Osteocyte (in vitro differentiated cells): ENCODE data around the gene PRKCH. TPM values are rescaled to one million over a fixed set of nuclear protein-coding genes. Genes with fewer than 3 reads are reported as not detected.

Experiments
- DNase-seq: peaks from one replicate; pipeline ENCODE4 v3.0.0; 2021; ENCODE audit warnings: mixed read lengths; ENCODE audit not compliant: unreplicated experiment; ENCODE audit errors: extremely low spot score
- H3K27ac Mint-ChIP-seq: one replicate; pipeline ENCODE4 v1.8.0; 2021; ENCODE audit warnings: mild to moderate bottlenecking, mixed read lengths; ENCODE audit not compliant: unreplicated experiment
- H3K27me3 Mint-ChIP-seq: one replicate; pipeline ENCODE4 v1.8.0; 2021; ENCODE audit warnings: mixed read lengths; ENCODE audit not compliant: unreplicated experiment
- H3K36me3 Mint-ChIP-seq: one replicate; pipeline ENCODE4 v1.8.0; 2021; ENCODE audit warnings: mixed read lengths; ENCODE audit not compliant: unreplicated experiment
- H3K4me1 Mint-ChIP-seq: one replicate; pipeline ENCODE4 v1.8.0; 2021; ENCODE audit warnings: mixed read lengths; ENCODE audit not compliant: unreplicated experiment
- H3K4me3 Mint-ChIP-seq: one replicate; pipeline ENCODE4 v1.8.0; 2021; ENCODE audit warnings: mild to moderate bottlenecking, moderate library complexity, mixed read lengths; ENCODE audit not compliant: unreplicated experiment
- H3K9me3 Mint-ChIP-seq: one replicate; pipeline ENCODE4 v1.8.0; 2021; ENCODE audit warnings: mixed read lengths; ENCODE audit not compliant: unreplicated experiment
- total RNA-seq: library from RNA; stranded (reverse); gene quantifications from 2 replicates; pipeline ENCODE4 v1.2.1, GENCODE V29; 2021
- TF ChIP-seq, protein P1 (sequence below): fragments of 200-600 bp; sonication (generic); IDR thresholded peaks from 2 replicates; pipeline ENCODE4 v1.5.0; 2021; ENCODE audit warnings: antibody characterized with exemption, mild to moderate bottlenecking, moderate library complexity

Gene PRKCH
- total RNA-seq, 1 donor from 2014 or later = 10.6 TPM

GRCh38 chr14:61451491-61451890, 130.1 kb downstream of the PRKCH start:
- H3K27ac Mint-ChIP-seq = no peak overlapping the region
- TF ChIP-seq, protein P1, sequence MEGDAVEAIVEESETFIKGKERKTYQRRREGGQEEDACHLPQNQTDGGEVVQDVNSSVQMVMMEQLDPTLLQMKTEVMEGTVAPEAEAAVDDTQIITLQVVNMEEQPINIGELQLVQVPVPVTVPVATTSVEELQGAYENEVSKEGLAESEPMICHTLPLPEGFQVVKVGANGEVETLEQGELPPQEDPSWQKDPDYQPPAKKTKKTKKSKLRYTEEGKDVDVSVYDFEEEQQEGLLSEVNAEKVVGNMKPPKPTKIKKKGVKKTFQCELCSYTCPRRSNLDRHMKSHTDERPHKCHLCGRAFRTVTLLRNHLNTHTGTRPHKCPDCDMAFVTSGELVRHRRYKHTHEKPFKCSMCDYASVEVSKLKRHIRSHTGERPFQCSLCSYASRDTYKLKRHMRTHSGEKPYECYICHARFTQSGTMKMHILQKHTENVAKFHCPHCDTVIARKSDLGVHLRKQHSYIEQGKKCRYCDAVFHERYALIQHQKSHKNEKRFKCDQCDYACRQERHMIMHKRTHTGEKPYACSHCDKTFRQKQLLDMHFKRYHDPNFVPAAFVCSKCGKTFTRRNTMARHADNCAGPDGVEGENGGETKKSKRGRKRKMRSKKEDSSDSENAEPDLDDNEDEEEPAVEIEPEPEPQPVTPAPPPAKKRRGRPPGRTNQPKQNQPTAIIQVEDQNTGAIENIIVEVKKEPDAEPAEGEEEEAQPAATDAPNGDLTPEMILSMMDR = no peak
- H3K9me3 Mint-ChIP-seq = no peaks in the 10 kb centered on the region
- no peaks in the 10 kb centered on the region for H3K4me1 Mint-ChIP-seq
- DNase-seq = no peak
- H3K4me3 Mint-ChIP-seq = no peak overlapping the region
- peaks cover 2% of the 10 kb centered on the region for H3K27me3 Mint-ChIP-seq
- peaks cover 6% of the 10 kb centered on the region for H3K36me3 Mint-ChIP-seq

- H3K9me3 Mint-ChIP-seq = no peaks in the 10 kb centered on the region
- no peak overlapping the region for H3K27ac Mint-ChIP-seq
- TF ChIP-seq, protein P1 = no peak
- H3K4me3 Mint-ChIP-seq = no peak overlapping the region
- H3K4me1 Mint-ChIP-seq = peaks cover 2% of the 10 kb centered on the region
- peaks cover under 1% of the 10 kb centered on the region for H3K27me3 Mint-ChIP-seq
- DNase-seq = no peak
- H3K36me3 Mint-ChIP-seq = peaks cover 4% of the 10 kb centered on the region
These were observed 130.6 kb downstream of the PRKCH start for GRCh38 chr14:61451891-61452400.

DNA sequence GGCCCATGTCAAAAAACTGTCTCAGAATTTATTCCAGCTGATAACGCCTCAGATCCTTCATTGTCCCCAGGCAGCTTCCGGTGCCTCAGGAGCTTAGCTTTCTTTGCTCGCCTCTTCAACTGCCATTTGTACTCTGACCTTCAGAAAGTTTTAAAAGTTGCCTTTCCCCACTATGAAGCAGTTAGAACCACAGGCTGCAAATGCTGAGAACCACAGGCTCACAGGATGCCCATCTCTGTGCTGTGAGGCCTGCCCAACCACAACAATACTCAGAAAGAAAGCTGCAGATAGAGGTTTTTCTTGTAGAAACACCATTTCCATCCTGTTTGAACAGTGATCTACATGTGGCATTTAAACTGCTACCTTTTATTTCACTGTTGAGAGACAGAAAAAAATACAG, 131.1 kb downstream of the PRKCH start:
- H3K4me3 Mint-ChIP-seq = no peak overlapping the region
- no peak for DNase-seq
- no peaks in the 10 kb centered on the region for H3K9me3 Mint-ChIP-seq
- H3K4me1 Mint-ChIP-seq = peaks cover 2% of the 10 kb centered on the region
- H3K36me3 Mint-ChIP-seq = peaks cover 5% of the 10 kb centered on the region
- TF ChIP-seq, protein P1 = no peak
- H3K27me3 Mint-ChIP-seq = no peaks in the 10 kb centered on the region
- no peak overlapping the region for H3K27ac Mint-ChIP-seq

DNA sequence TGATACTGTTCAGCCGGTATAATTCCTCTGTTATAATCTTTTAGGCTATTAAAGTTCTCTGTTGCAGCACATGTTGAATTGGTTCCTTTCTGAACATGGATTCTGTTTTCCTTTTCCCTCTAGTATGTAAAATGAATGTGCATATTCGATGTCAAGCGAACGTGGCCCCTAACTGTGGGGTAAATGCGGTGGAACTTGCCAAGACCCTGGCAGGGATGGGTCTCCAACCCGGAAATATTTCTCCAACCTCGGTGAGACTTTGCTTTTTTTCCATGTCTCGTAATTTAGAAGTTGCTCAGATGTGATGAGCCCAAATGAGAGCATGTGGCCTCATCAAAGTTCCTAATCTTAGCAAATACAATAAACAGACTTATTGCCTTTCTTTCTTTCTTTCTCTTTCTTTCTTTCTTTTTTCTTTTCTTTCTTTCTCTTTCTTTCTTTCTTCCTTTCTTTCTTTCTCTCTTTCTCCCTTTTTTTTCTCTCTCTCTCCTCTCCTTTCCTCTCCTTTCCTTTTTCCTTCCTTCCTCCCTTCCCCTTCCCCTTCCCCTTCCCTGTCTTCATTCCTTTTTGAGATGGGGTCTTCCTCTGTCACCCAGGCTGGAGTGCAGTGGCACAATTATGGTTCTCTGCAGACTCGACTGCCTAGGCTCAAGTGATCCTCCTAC, 131.9 kb downstream of the PRKCH start:
- Mint-ChIP-seq H3K4me3 (no peak overlapping the region), H3K36me3 (peaks cover 6% of the 10 kb centered on the region), H3K4me1 (peaks cover 2% of the 10 kb centered on the region), H3K9me3 (no peaks in the 10 kb centered on the region), H3K27ac (no peak overlapping the region), H3K27me3 (no peaks in the 10 kb centered on the region)
- TF ChIP-seq, protein P1 = no peak
- no peak for DNase-seq

DNA sequence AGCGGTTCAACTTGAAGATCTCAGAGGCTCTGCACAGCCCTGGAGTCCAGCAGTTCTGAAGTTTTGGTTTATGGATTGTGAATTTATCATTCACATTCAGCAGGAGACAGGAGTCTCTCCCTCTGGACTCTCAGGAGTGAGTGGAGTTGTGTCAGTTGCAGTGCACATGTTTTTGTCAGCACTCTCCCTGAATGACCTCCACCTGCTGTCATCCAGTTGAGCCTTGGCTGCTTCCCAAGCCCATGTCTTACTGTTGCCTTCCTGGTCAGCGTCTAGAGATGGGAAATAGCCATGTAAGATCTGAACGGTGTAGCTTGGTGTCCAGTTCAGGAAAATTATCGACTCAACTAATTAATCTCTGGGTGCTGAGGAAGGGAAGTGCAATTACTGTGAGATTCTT, 133.2 kb downstream of the PRKCH start:
- TF ChIP-seq, protein P1 = no peak
- no peaks in the 10 kb centered on the region for H3K27me3 Mint-ChIP-seq
- H3K9me3 Mint-ChIP-seq = no peaks in the 10 kb centered on the region
- peaks cover 2% of the 10 kb centered on the region for H3K4me1 Mint-ChIP-seq
- peaks cover 10% of the 10 kb centered on the region for H3K36me3 Mint-ChIP-seq
- no peak overlapping the region for H3K4me3 Mint-ChIP-seq
- DNase-seq = no peak
- no peak overlapping the region for H3K27ac Mint-ChIP-seq
